Endothelial cell of umbilical vein (primary cell): ENCODE data around the gene PERM1. TPM values are rescaled to one million over a fixed set of nuclear protein-coding genes. Genes with fewer than 3 reads are reported as not detected.

Experiments
- BruUV-seq: library from RNA; stranded (reverse); fragments of 400-500 nt; replicated peaks from 2 replicates; lab custom pipeline; 2021; lab: Mats Ljungman, UMichigan
- CTCF ChIA-PET: fragments of 300-600, 350-600 bp; sonication (Branson Sonifier 250); formaldehyde crosslinking; loops from one replicate; lab custom pipeline; 2021; ENCODE audit warnings: antibody characterized with exemption, inconsistent platforms; lab: Charles Lee
- POLR2A ChIA-PET: fragments of 300-600, 350-600 bp; sonication (Branson Sonifier 250); formaldehyde crosslinking; loops from one replicate; lab custom pipeline; 2021; ENCODE audit warnings: antibody characterized with exemption, inconsistent platforms; lab: Charles Lee
- DNase-seq: peaks from one replicate; pipeline ENCODE4 v3.0.0-alpha.2; 2011; ENCODE audit warnings: low read depth, low spot score
- FAIRE-seq: peaks from 2 replicates; lab custom pipeline; 2011; peaks lifted over from hg19 to GRCh38; lab: Jason Lieb, UNC
- H2AFZ ChIP-seq: 2 replicates; pipeline ENCODE4 v1.6.0; 2012; ENCODE audit warnings: low read depth, low read length, control low read depth, inconsistent platforms
- H3K27ac ChIP-seq: 2 replicates; pipeline ENCODE4 v1.5.1; 2011; ENCODE audit warnings: low read depth, mild to moderate bottlenecking, control low read depth, low read length, moderate library complexity; ENCODE audit not compliant: insufficient read depth
- H3K27me3 ChIP-seq, 2 experiments: 2 replicates each; pipeline versions ENCODE4 v1.6.0 to v1.6.1; 2011; ENCODE audit warnings: low read length in 2 of 2, mixed read lengths in 1 of 2; ENCODE audit not compliant: control insufficient read depth in 2 of 2, insufficient read depth in 2 of 2
- H3K36me3 ChIP-seq, 2 experiments: 2 replicates in 1 of 2; 3 replicates in 1 of 2; pipeline ENCODE4 v1.5.1; 2011; ENCODE audit warnings: low read length in 2 of 2, mild to moderate bottlenecking in 1 of 2, moderate library complexity in 1 of 2; ENCODE audit not compliant: control insufficient read depth in 2 of 2, insufficient read depth in 2 of 2; ENCODE audit errors: extremely low read depth in 1 of 2
- H3K4me1 ChIP-seq: 3 replicates; pipeline ENCODE4 v1.5.1; 2011; ENCODE audit warnings: mild to moderate bottlenecking, low read length; ENCODE audit not compliant: control insufficient read depth, insufficient read depth; ENCODE audit errors: extremely low read depth
- H3K4me2 ChIP-seq: 2 replicates; pipeline ENCODE4 v1.6.1; 2011; ENCODE audit warnings: low read length, control low read depth, mixed read lengths; ENCODE audit not compliant: insufficient read depth
- H3K4me3 ChIP-seq, 3 experiments: fragments of 200-600 bp in 1 of 3; sonication (generic), shearing (Covaris generic) in 1 of 3; replicated peaks in 1 of 3; 2 replicates each; pipeline ENCODE4 v1.5.1; 2011 to 2016; ENCODE audit warnings: control low read depth in 3 of 3, low read length in 3 of 3, mild to moderate bottlenecking in 2 of 3, inconsistent platforms in 1 of 3, low read depth in 1 of 3, moderate library complexity in 1 of 3; ENCODE audit not compliant: insufficient read depth in 1 of 3
- H3K79me2 ChIP-seq: 2 replicates; pipeline ENCODE4 v1.6.0; 2012; ENCODE audit warnings: low read length, inconsistent platforms; ENCODE audit not compliant: control insufficient read depth, insufficient read depth
- H3K9ac ChIP-seq: replicated peaks from 2 replicates; pipeline ENCODE3; 2011; ENCODE audit warnings: low read length, control low read depth; ENCODE audit not compliant: insufficient read depth; ENCODE audit errors: extremely low read depth
- H3K9me1 ChIP-seq: replicated peaks from 3 replicates; pipeline ENCODE4 v1.6.0; 2011; ENCODE audit warnings: mild to moderate bottlenecking, low read length; ENCODE audit not compliant: control insufficient read depth, insufficient read depth; ENCODE audit errors: extremely low read depth
- H3K9me3 ChIP-seq: replicated peaks from 2 replicates; pipeline ENCODE4 v1.5.1; 2012; ENCODE audit warnings: low read length, inconsistent platforms; ENCODE audit not compliant: control insufficient read depth, insufficient read depth
- H4K20me1 ChIP-seq: replicated peaks from 2 replicates; pipeline ENCODE3; 2011; ENCODE audit warnings: mild to moderate bottlenecking, low read length; ENCODE audit not compliant: control insufficient read depth, insufficient read depth; ENCODE audit errors: extremely low read depth
- EZH2 ChIP-seq: IDR thresholded peaks from 2 replicates; pipeline ENCODE4 v1.6.1; 2012; ENCODE audit warnings: borderline replicate concordance, low read depth, mild to moderate bottlenecking, moderate library complexity, low read length, inconsistent platforms; ENCODE audit not compliant: severe bottlenecking
- FOS ChIP-seq: IDR thresholded peaks from 2 replicates; pipeline ENCODE4 v1.6.1; 2011; ENCODE audit warnings: mild to moderate bottlenecking, low read length, moderate library complexity, borderline replicate concordance; ENCODE audit not compliant: insufficient read depth
- GATA2 ChIP-seq: IDR thresholded peaks from 2 replicates; pipeline ENCODE4 v1.7.0; 2011; ENCODE audit warnings: low read depth, mild to moderate bottlenecking, moderate library complexity, mixed read lengths, low read length; ENCODE audit not compliant: insufficient read length, insufficient read depth
- JUN ChIP-seq: IDR thresholded peaks from 2 replicates; pipeline ENCODE4 v1.6.1; 2011; ENCODE audit warnings: borderline replicate concordance, low read depth; ENCODE audit not compliant: insufficient read length, insufficient read depth
- MYC ChIP-seq: IDR thresholded peaks from one replicate; pipeline ENCODE4 v1.6.1; 2011; ENCODE audit warnings: mild to moderate bottlenecking, low read depth, low read length
- POLR2A ChIP-seq: IDR thresholded peaks from 2 replicates; pipeline ENCODE4 v1.6.1; 2012; ENCODE audit warnings: low read depth, mild to moderate bottlenecking, control low read depth, low read length
- POLR2AphosphoS5 ChIP-seq: IDR thresholded peaks from 2 replicates; pipeline ENCODE4 v1.6.1; 2012; ENCODE audit warnings: low read depth, mild to moderate bottlenecking, control low read depth, low read length, moderate library complexity; ENCODE audit not compliant: insufficient read depth
- dilution Hi-C: fragments of 300-500 bp; cut with MboI; formaldehyde crosslinking; loops from one replicate; pipeline ENCODE4 v1.15.0; 2019; ENCODE audit warnings: low sequenced_read_pairs; ENCODE audit not compliant: extremely low pct_ligation_motif_present
- intact Hi-C: fragments of 100-400 bp; cut with micrococcal nuclease; formaldehyde crosslinking; loops from one replicate; pipeline ENCODE4 v1.10.0; 2022
- polyA plus RNA-seq, 4 experiments: library from polyadenylated mRNA; depleted of rRNA in 3 of 4; stranded (reverse) in 3 of 4; unstranded in 1 of 4; fragments of >200 nt; gene quantifications; 2 replicates each; pipeline versions ENCODE4 v1.2.1 to v1.2.3, GENCODE V29; 2011 to 2012; ENCODE audit warnings: missing spikeins in 1 of 4
- total RNA-seq: library from RNA; stranded (reverse); gene quantifications from 2 replicates; pipeline ENCODE4 v1.2.3, GENCODE V29; 2021
- TF ChIP-seq, protein P1 (sequence below): IDR thresholded peaks from 2 replicates; pipeline ENCODE4 v1.6.1; 2011; ENCODE audit not compliant: insufficient read depth, insufficient read length
- TF ChIP-seq, protein P2 (sequence below), 2 donors: IDR thresholded peaks; 1 replicate in 1 of 2; 2 replicates in 1 of 2; pipeline ENCODE4 v1.5.1; 2011; ENCODE audit warnings: low read length in 2 of 2, mild to moderate bottlenecking in 2 of 2, moderate library complexity in 2 of 2, control low read depth in 1 of 2, inconsistent platforms in 1 of 2, low read depth in 1 of 2; ENCODE audit not compliant: insufficient read depth in 1 of 2; ENCODE audit errors: extremely low read depth in 1 of 2

PERM1 gene
- total and polyA plus RNA-seq, 2 donors (not counting 3 experiments of a cell fraction or from before 2014, with no cell fraction given) = not detected

DNA sequence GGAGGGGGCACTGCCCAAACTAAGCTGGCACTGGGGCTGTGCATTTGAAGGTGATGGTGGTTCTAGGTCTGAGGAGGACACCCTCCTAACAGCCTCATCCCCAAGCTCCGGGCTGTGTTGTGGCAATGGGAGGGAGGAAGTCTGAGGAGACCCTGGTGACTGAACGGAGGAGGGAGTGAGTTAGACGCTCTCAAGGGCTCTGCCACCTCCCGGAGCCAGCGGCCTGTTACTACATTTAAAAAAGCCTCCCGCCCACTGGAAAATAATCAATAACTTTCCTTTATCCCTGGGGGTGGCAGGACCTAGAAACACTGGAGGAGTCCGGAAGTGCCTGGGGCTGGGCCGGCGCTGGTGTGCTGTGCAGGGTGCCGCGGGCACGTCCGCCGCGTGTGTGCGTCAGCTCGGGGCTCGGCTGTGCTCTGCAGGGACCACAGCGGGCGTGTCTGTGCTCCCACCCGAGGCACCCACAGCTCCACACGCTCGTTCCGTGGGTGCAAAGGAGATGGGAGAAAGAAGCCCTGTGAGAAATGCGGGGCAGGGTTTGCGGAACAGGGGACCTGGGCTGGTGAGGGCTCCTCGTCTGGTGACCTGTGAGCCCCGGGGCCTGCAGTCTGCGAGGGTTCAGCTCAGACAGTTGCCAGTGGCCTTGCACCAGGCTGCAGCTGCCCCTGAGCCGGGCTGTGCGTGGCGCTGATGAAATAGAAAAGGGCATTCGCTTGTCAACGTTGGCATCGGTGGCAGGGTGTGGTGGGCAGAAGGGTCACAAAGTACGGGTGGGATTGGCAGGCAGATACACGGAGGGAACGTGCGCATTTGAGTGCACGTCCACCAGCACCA is 52.9 kb downstream of the PERM1 start:
- intact Hi-C loops = no loop called here
- Histone ChIP-seq H3K27me3 (peaks cover 19 to 20% of the 10 kb centered on the region in 2 experiments), H3K4me2 (no peak overlapping the region), H3K9me1 (no peaks in the 10 kb centered on the region), H4K20me1 (no peaks in the 10 kb centered on the region), H3K27ac (no peak overlapping the region), H3K9me3 (no peaks in the 10 kb centered on the region), H2AFZ (no peak overlapping the region), H3K9ac (no peak overlapping the region), H3K79me2 (no peaks in the 10 kb centered on the region), H3K4me3 (no peak overlapping the region), H3K4me1 (no peaks in the 10 kb centered on the region), H3K36me3 (no peaks in the 10 kb centered on the region)
- dilution Hi-C loops = no loop called here
- TF ChIP-seq POLR2A (no peak), POLR2AphosphoS5 (no peak), FOS (no peak), JUN (no peak), EZH2 (no peak), GATA2 (no peak), MYC (no peak)
- TF ChIP-seq, protein P1, sequence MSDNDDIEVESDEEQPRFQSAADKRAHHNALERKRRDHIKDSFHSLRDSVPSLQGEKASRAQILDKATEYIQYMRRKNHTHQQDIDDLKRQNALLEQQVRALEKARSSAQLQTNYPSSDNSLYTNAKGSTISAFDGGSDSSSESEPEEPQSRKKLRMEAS = no peak
- TF ChIP-seq, protein P2, sequence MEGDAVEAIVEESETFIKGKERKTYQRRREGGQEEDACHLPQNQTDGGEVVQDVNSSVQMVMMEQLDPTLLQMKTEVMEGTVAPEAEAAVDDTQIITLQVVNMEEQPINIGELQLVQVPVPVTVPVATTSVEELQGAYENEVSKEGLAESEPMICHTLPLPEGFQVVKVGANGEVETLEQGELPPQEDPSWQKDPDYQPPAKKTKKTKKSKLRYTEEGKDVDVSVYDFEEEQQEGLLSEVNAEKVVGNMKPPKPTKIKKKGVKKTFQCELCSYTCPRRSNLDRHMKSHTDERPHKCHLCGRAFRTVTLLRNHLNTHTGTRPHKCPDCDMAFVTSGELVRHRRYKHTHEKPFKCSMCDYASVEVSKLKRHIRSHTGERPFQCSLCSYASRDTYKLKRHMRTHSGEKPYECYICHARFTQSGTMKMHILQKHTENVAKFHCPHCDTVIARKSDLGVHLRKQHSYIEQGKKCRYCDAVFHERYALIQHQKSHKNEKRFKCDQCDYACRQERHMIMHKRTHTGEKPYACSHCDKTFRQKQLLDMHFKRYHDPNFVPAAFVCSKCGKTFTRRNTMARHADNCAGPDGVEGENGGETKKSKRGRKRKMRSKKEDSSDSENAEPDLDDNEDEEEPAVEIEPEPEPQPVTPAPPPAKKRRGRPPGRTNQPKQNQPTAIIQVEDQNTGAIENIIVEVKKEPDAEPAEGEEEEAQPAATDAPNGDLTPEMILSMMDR (IDR thresholded peaks at IDR 0.05; ENCODE audit: extremely low read depth in 1 of 2, insufficient read depth in 1 of 2, low read depth in 1 of 2, low read length in 2 of 2) = no peak
- BruUV-seq = no TSS peak
- POLR2A ChIA-PET = no interaction called here
- CTCF ChIA-PET = interaction anchor here (1.4 to 2.9 kb wide), 4 partner anchors 10 to 60 kb away, joined by 3 to 13 read pairs (median 4); no protein-coding TSS in a partner anchor
- no peak for DNase-seq
- no peak for FAIRE-seq
